Smooth muscle cell (in vitro differentiated cells): ENCODE data around the gene ABCG8. TPM values are rescaled to one million over a fixed set of nuclear protein-coding genes. Genes with fewer than 3 reads are reported as not detected.

Experiments
- DNase-seq: peaks from one replicate; lab custom pipeline; 2025; ENCODE audit not compliant: unreplicated experiment; lab: John Stamatoyannopoulos, UW
- H2AFZ ChIP-seq: fragments of 200-600 bp; sonication (generic); 2 replicates; pipeline ENCODE4 v1.6.0; 2016; ENCODE audit warnings: antibody characterized with exemption, low read depth, mild to moderate bottlenecking
- H3F3A ChIP-seq: fragments of 200-600 bp; sonication (generic); 2 replicates; pipeline ENCODE4 v1.6.0; 2017; ENCODE audit warnings: antibody characterized with exemption, low read depth
- H3K27ac ChIP-seq: fragments of 200-600 bp; sonication (generic); 2 replicates; pipeline ENCODE4 v1.5.1; 2016; ENCODE audit warnings: low read depth, mild to moderate bottlenecking
- H3K27me3 ChIP-seq: fragments of 200-600 bp; sonication (generic); 2 replicates; pipeline ENCODE4 v1.6.1; 2016; ENCODE audit warnings: low read depth, mild to moderate bottlenecking
- H3K36me3 ChIP-seq: fragments of 200-600 bp; sonication (generic); 2 replicates; pipeline ENCODE4 v1.5.1; 2016; ENCODE audit warnings: low read depth
- H3K4me1 ChIP-seq: fragments of 200-600 bp; sonication (generic); 2 replicates; pipeline ENCODE4 v1.5.1; 2016; ENCODE audit warnings: low read depth
- H3K4me2 ChIP-seq: fragments of 200-600 bp; sonication (generic); 2 replicates; pipeline ENCODE4 v1.6.0; 2016; ENCODE audit warnings: mild to moderate bottlenecking
- H3K4me3 ChIP-seq: fragments of 200-600 bp; sonication (generic); 2 replicates; pipeline ENCODE4 v1.5.1; 2016; ENCODE audit warnings: mild to moderate bottlenecking
- H3K79me2 ChIP-seq: fragments of 200-600 bp; sonication (generic); 2 replicates; pipeline ENCODE4 v1.6.0; 2016; ENCODE audit warnings: low read depth, mild to moderate bottlenecking
- H3K9ac ChIP-seq: fragments of 200-600 bp; sonication (generic); 2 replicates; pipeline ENCODE4 v1.6.0; 2016; ENCODE audit warnings: low read depth
- H3K9me3 ChIP-seq: fragments of 200-600 bp; sonication (generic); replicated peaks from 2 replicates; pipeline ENCODE4 v1.5.1; 2016; ENCODE audit warnings: low read depth
- H4K20me1 ChIP-seq: fragments of 200-600 bp; sonication (generic); 2 replicates; pipeline ENCODE4 v1.6.0; 2016; ENCODE audit warnings: low read depth
- CTCF ChIP-seq: fragments of 200-600 bp; sonication (generic); IDR thresholded peaks from 2 replicates; pipeline ENCODE4 v1.5.1; 2017; ENCODE audit warnings: borderline replicate concordance, mild to moderate bottlenecking, antibody characterized with exemption; ENCODE audit not compliant: insufficient read depth, poor library complexity, severe bottlenecking
- WGBS: methylation state at CpG from one replicate; pipeline ENCODE4 v1.1.7; 2016; ENCODE audit warnings: low lambda C conversion rate; 5-methylcytosine and 5-hydroxymethylcytosine counted together
- polyA plus RNA-seq: library from polyadenylated mRNA; unstranded; fragments of >200 nt; fragmentation: Nextera tagmentation; extraction: Ambion mirVana; gene quantifications from 2 replicates; pipeline ENCODE4 v1.2.1, GENCODE V29; 2016
- total RNA-seq: library from RNA; depleted of rRNA; stranded (reverse); fragments of >200 nt; gene quantifications from 2 replicates; pipeline ENCODE4 v1.2.3, GENCODE V29; 2014

ABCG8 gene
- total and polyA plus RNA-seq, 2 experiments from 2014 or later = not detected

DNA sequence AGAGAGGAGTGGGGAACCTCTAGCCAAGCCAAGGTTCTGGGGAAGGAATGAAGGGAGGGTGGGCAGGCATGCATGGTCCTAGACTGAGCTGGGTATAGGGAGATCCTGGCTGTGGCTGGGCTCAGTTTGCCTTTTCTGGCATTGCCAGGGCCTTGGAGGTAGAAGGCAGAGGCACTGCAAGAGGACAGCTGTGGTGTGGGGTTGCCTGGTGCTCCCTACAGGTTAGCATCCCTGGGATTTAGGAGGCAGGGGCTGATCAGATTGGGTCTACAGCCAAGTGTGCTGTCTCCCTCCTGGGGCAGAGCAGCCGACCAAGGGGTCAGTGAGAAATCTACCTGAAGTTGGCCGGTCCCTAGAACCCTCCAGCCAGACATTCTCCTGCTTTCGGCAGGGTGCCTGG, 15.9 kb downstream of the ABCG8 start:
- Histone ChIP-seq H3K4me2 (no peak overlapping the region), H4K20me1 (no peaks in the 10 kb centered on the region), H3K27ac (no peak overlapping the region), H3K9ac (no peak overlapping the region), H3K27me3 (peaks cover 48% of the 10 kb centered on the region), H3F3A (no peaks in the 10 kb centered on the region), H3K9me3 (no peaks in the 10 kb centered on the region), H2AFZ (no peak overlapping the region), H3K79me2 (no peaks in the 10 kb centered on the region), H3K4me3 (no peak overlapping the region), H3K36me3 (no peaks in the 10 kb centered on the region), H3K4me1 (no peaks in the 10 kb centered on the region)
- no peak for DNase-seq
- WGBS = 83% methylated on average over 3 of the region's 3 CpGs
- TF ChIP-seq CTCF = no peak

DNA sequence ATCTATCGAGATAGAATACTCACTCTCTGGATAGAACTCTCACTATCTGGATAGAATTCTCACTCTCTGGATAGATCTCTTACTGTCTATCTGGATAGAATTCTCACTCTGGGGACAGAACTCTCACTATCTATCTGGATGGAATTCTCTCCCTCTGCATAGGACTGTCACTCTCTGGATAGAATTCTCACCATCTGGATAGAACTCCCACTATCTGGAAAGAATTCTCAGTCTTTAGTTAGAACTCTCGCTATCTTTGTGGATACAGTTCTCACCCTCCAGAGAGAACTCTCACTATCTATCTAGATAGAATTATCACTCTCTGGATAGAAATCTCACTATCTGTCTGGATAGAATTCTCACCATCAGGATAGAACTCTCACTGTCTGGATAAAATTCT, 16.5 kb downstream of the ABCG8 start:
- Histone ChIP-seq H3K4me1 (no peaks in the 10 kb centered on the region), H3K79me2 (no peaks in the 10 kb centered on the region), H3K27me3 (peaks cover 50% of the 10 kb centered on the region), H4K20me1 (no peaks in the 10 kb centered on the region), H3K4me2 (no peak overlapping the region), H3K4me3 (no peak overlapping the region), H3K9me3 (no peaks in the 10 kb centered on the region), H2AFZ (no peak overlapping the region), H3K9ac (no peak overlapping the region), H3F3A (no peaks in the 10 kb centered on the region), H3K27ac (no peak overlapping the region), H3K36me3 (no peaks in the 10 kb centered on the region)
- WGBS = 84% methylated on average over 2 of the region's 2 CpGs
- DNase-seq = no peak
- no peak for TF ChIP-seq CTCF

GRCh38 chr2:43872151-43872550, 33.4 kb downstream of the ABCG8 start:
- no peaks in the 10 kb centered on the region for H3F3A ChIP-seq
- H3K79me2 ChIP-seq = no peaks in the 10 kb centered on the region
- H3K27ac ChIP-seq = no peak overlapping the region
- 91% methylated on average over 12 of the region's 12 CpGs for WGBS
- no peaks in the 10 kb centered on the region for H4K20me1 ChIP-seq
- DNase-seq = no peak
- H3K27me3 ChIP-seq = peaks cover 37% of the 10 kb centered on the region
- H3K4me1 ChIP-seq = no peaks in the 10 kb centered on the region
- H2AFZ ChIP-seq = no peak overlapping the region
- H3K36me3 ChIP-seq = no peaks in the 10 kb centered on the region
- no peaks in the 10 kb centered on the region for H3K9me3 ChIP-seq
- no peak overlapping the region for H3K4me3 ChIP-seq
- TF ChIP-seq CTCF = no peak
- no peak overlapping the region for H3K9ac ChIP-seq
- no peak overlapping the region for H3K4me2 ChIP-seq

GRCh38 chr2:43874776-43875451, 36.1 kb downstream of the ABCG8 start:
- Histone ChIP-seq H3K79me2 (no peaks in the 10 kb centered on the region), H2AFZ (no peak overlapping the region), H3F3A (no peaks in the 10 kb centered on the region), H3K4me1 (no peaks in the 10 kb centered on the region), H3K36me3 (no peaks in the 10 kb centered on the region), H3K9ac (no peak overlapping the region), H4K20me1 (no peaks in the 10 kb centered on the region), H3K9me3 (no peaks in the 10 kb centered on the region), H3K4me2 (no peak overlapping the region), H3K27me3 (peaks cover 19% of the 10 kb centered on the region), H3K4me3 (no peak overlapping the region), H3K27ac (no peak overlapping the region)
- WGBS = 86% methylated on average over 11 of the region's 11 CpGs
- TF ChIP-seq CTCF = no peak
- no peak for DNase-seq
